Common myeloid progenitor, CD34-positive (primary cell): ENCODE data around the gene OPCML.

Experiments
- CTCF ChIA-PET: fragments of 350-600 bp; sonication (Branson Sonifier 250); formaldehyde crosslinking; loops from one replicate; lab custom pipeline; 2021; ENCODE audit warnings: antibody characterized with exemption; lab: Charles Lee
- POLR2A ChIA-PET: fragments of 350-600 bp; sonication (Branson Sonifier 250); formaldehyde crosslinking; loops from one replicate; lab custom pipeline; 2021; ENCODE audit warnings: antibody characterized with exemption; lab: Charles Lee
- DNase-seq, 3 donors: peaks; one replicate each; pipeline versions ENCODE4 v3.0.0 to v3.0.0-alpha.2; 2013
- H3K27ac ChIP-seq, 2 experiments: 1 replicate in 1 of 2; 2 replicates in 1 of 2; pipeline ENCODE4 v1.7.0; 2013; ENCODE audit warnings: inconsistent platforms in 2 of 2, low read length in 2 of 2, mild to moderate bottlenecking in 2 of 2, low read depth in 1 of 2, moderate library complexity in 1 of 2; ENCODE audit not compliant: severe bottlenecking in 2 of 2, insufficient read depth in 1 of 2, poor library complexity in 1 of 2
- H3K27me3 ChIP-seq, 5 experiments: replicated peaks in 2 of 5; 1 replicate in 3 of 5; 2 replicates in 2 of 5; pipeline versions ENCODE4 v1.6.1 to v1.7.0; 2013; ENCODE audit warnings: low read length in 4 of 5, mild to moderate bottlenecking in 2 of 5, moderate library complexity in 2 of 5, inconsistent platforms in 1 of 5; ENCODE audit not compliant: insufficient read depth in 5 of 5, control insufficient read depth in 4 of 5
- H3K36me3 ChIP-seq, 4 experiments: 1 replicate in 2 of 4; 2 replicates in 2 of 4; pipeline versions ENCODE4 v1.6.1 to v1.7.0; 2013; ENCODE audit warnings: low read length in 3 of 4, control low read depth in 1 of 4, mild to moderate bottlenecking in 1 of 4; ENCODE audit not compliant: control insufficient read depth in 4 of 4, insufficient read depth in 4 of 4
- H3K4me1 ChIP-seq, 4 experiments: 1 replicate in 3 of 4; 2 replicates in 1 of 4; pipeline versions ENCODE4 v1.6.1 to v1.7.1; 2013; ENCODE audit warnings: low read length in 3 of 4, mild to moderate bottlenecking in 3 of 4, control low read depth in 1 of 4, inconsistent platforms in 1 of 4, moderate library complexity in 1 of 4; ENCODE audit not compliant: control insufficient read depth in 4 of 4, insufficient read depth in 4 of 4; ENCODE audit errors: control extremely low read depth in 1 of 4
- H3K4me3 ChIP-seq, 7 experiments: 1 replicate in 4 of 7; 2 replicates in 3 of 7; pipeline versions ENCODE4 v1.5.1 to v1.7.0; 2013; ENCODE audit warnings: mild to moderate bottlenecking in 7 of 7, low read length in 6 of 7, moderate library complexity in 6 of 7, inconsistent platforms in 2 of 7, low read depth in 2 of 7, control low read depth in 1 of 7; ENCODE audit not compliant: insufficient read depth in 4 of 7, control insufficient read depth in 1 of 7; ENCODE audit errors: extremely low read depth in 1 of 7
- H3K9me3 ChIP-seq, 5 experiments: 1 replicate in 4 of 5; 2 replicates in 1 of 5; pipeline versions ENCODE4 v1.6.1 to v1.7.1; 2013; ENCODE audit warnings: low read length in 4 of 5, mild to moderate bottlenecking in 2 of 5, inconsistent platforms in 1 of 5, low read depth in 1 of 5, moderate library complexity in 1 of 5; ENCODE audit not compliant: control insufficient read depth in 4 of 5, insufficient read depth in 2 of 5; ENCODE audit errors: control extremely low read depth in 1 of 5
- WGBS: methylation state at CpG from one replicate; pipeline ENCODE4 v1.1.5; 2013; ENCODE audit not compliant: insufficient coverage; 5-methylcytosine and 5-hydroxymethylcytosine counted together

Gene OPCML

DNA sequence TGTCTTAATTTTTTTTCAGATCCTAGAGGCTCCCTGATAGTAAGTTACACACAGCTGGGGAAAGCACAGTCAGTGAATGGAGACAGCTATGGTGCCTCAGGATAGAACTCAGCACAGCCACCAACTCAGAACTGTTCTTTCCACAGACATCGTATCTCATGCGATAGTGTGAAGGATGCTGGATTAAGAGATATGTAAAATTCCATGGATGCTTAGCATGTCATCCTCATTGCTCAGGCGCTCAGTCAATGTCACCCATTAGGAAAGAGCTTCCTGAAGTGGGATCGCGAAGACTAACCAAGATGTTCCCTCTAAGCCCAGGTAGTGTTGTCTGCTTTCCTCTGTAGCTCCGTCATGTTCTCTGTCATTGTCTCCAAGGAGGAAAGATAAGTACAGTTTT, 1000.4 kb downstream of the OPCML start:
- H3K4me3 ChIP-seq, result no peak overlapping the region
- WGBS, result 91% methylated on average over 4 of the region's 6 CpGs
- peaks cover 0 to 2% (median 0%) of the 10 kb centered on the region in 5 experiments for H3K27me3 ChIP-seq
- ChIA-PET POLR2A (no interaction called here), CTCF (no interaction called here)
- DNase-seq, result no peak
- H3K9me3 ChIP-seq, result no peaks in the 10 kb centered on the region
- H3K36me3 ChIP-seq, result no peaks in the 10 kb centered on the region
- H3K27ac ChIP-seq, result no peak overlapping the region
- no peaks in the 10 kb centered on the region for H3K4me1 ChIP-seq

DNA sequence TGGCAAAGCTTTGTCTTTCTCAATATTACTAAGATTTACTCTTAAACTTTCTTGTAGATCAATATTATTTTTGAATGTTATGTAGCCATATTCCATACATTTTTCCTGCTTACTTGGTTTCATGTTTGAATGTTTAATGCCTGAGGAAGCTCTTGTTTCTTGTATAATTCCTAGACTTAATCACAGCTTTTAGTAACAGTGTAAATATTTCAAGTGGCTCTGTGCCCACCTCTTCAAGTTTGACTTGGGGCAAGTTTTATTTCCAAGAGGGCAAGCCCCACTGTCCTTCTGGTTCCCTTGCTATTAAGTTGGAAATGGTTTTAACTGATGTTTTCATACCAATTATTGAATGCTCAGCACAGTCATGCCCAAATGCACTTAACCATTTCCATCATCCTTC, 1004.1 kb downstream of the OPCML start:
- POLR2A ChIA-PET, result no interaction called here
- no peaks in the 10 kb centered on the region for H3K4me1 ChIP-seq
- no peak overlapping the region for H3K27ac ChIP-seq
- CTCF ChIA-PET, result no interaction called here
- H3K9me3 ChIP-seq, result no peaks in the 10 kb centered on the region
- no peak for DNase-seq
- peaks cover 0 to 2% (median 0%) of the 10 kb centered on the region in 5 experiments for H3K27me3 ChIP-seq
- H3K4me3 ChIP-seq, result no peak overlapping the region
- no peaks in the 10 kb centered on the region for H3K36me3 ChIP-seq

DNA sequence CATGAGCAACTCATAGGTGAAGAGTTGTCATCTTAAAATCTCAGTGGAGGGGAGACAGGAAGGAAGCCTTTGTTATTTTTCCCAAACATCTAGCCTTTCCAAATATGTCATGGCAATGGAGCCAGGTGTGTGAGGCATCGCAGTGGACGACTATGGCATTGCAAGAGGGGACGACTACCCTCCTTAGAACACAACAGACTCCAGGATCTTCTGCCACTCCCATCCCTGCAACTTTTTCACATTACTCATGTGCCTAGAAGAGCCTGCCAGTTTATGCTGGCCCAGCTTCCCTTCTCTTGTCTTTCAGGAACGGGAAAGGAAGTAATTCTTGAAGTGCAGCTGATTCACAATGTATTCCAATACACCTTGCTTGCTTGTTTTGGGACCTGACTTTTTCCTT, 1008.4 kb downstream of the OPCML start:
- Histone ChIP-seq H3K27me3 (no peaks in the 10 kb centered on the region), H3K36me3 (no peaks in the 10 kb centered on the region), H3K27ac (no peak overlapping the region), H3K4me1 (no peaks in the 10 kb centered on the region), H3K9me3 (no peaks in the 10 kb centered on the region), H3K4me3 (no peak overlapping the region)
- CTCF ChIA-PET, result no interaction called here
- WGBS, result 75% methylated on average over 4 of the region's 4 CpGs
- POLR2A ChIA-PET, result no interaction called here
- no peak for DNase-seq

DNA sequence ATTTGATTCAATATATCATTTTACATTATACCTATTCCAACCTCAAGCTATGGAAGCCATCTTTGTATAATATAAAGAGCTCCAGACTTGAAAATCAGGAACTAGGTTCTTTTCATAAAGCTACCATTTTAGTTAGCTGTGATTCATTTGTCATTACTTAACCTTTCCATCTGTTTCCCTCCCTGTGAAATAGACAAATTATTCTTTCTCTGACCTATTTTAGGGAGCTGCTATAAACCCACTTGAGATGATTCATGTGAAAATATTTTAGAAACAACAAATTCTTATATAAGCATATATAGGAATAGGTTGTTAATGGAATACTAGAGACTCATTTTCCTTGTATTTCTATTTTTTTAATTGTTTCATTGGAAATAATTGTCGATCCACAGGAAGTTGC, 1012.1 kb downstream of the OPCML start:
- no CpG with 5 or more reads among the region's 1 CpG for WGBS
- no peak for DNase-seq
- Histone ChIP-seq H3K27me3 (no peaks in the 10 kb centered on the region), H3K36me3 (no peaks in the 10 kb centered on the region), H3K27ac (no peak overlapping the region), H3K4me1 (no peaks in the 10 kb centered on the region), H3K4me3 (no peak overlapping the region), H3K9me3 (no peaks in the 10 kb centered on the region)
- CTCF ChIA-PET, result no interaction called here
- POLR2A ChIA-PET, result no interaction called here

DNA sequence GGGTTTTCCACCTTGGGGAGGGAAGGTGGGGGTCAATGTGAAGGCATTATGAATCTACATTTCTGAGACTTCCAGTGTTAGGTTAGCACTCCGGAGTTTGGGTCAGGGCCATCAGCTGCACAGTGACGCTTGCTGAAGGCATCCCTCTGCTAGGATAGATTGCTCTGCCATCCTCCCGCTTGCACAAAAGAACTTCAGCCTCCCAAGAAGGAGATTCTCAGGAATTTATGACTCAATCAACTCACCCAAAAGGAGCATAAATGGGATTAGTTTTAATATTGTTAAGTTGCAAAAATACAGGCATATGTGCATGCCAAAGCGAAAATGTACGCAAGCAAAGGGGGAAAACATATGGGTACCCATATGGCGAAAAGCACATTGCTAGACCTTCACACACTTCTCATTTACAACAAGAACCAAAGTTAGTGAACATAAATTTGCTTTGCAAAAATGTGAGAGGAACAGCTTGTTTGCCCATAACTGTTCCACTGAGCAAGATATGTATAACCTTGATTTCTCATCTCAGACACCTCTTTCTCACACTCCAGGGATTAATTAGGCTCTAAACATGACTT, 1013.0 kb downstream of the OPCML start:
- Histone ChIP-seq H3K27ac (no peak overlapping the region), H3K4me3 (no peak overlapping the region), H3K36me3 (no peaks in the 10 kb centered on the region), H3K9me3 (no peaks in the 10 kb centered on the region), H3K27me3 (no peaks in the 10 kb centered on the region), H3K4me1 (no peaks in the 10 kb centered on the region)
- 91% methylated on average over 6 of the region's 6 CpGs for WGBS
- ChIA-PET POLR2A (no interaction called here), CTCF (no interaction called here)
- DNase-seq, result no peak

DNA sequence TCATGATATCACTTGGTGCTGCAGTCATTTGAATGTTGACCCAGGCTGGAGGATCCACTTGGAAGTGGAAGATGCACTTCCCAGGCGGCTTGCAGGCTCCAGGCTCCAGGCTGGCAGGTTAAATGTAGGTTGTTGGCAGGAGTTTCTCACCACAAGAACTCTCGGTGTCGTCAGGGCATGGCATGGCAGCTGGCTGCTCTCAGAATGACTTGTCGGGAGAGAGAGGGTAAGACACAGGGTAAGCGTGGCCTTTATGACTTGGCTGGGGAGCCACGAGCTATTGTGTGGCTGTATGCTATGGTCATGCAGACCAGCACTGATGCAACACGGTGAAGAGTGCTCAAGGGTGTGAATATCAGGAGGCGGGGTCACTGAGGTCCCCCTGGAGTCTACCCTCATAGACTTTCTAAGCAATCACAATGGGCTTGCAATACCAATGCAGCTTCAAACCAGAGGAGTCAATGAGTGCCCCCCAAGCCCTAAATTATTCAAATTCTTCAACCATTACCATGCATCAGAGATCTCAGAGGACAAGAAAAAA, 1027.7 kb downstream of the OPCML start:
- POLR2A ChIA-PET, result no interaction called here
- no peaks in the 10 kb centered on the region for H3K27me3 ChIP-seq
- 76% methylated on average over 8 of the region's 8 CpGs for WGBS

DNA sequence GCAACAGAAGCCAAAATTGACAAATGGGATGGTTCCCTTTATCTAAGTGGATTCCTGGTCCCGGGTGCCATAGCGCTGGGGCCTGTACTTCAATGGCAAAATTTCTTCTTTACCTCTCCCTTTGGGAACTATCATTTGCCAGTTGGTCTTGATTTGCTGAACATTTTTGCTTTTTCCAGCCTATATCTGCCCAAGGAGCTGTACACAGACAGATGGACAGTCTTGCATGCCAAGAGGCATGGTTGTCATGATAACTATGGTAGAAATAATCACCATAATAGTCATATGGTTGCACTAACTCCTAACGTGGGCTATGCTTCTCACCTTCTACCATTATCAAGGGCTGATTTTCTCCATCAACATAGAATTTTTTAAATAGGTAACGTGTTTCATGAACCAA, 1030.9 kb downstream of the OPCML start:
- no peak for DNase-seq

More for the DNA sequence above, 1027.7 kb downstream of the OPCML start:
- Histone ChIP-seq H3K27ac (no peak overlapping the region), H3K9me3 (no peaks in the 10 kb centered on the region), H3K4me1 (no peaks in the 10 kb centered on the region), H3K36me3 (no peaks in the 10 kb centered on the region), H3K4me3 (no peak overlapping the region)
- no peak for DNase-seq
- CTCF ChIA-PET, result no interaction called here

More for the DNA sequence above, 1030.9 kb downstream of the OPCML start:
- Histone ChIP-seq H3K9me3 (no peaks in the 10 kb centered on the region), H3K27ac (no peak overlapping the region), H3K36me3 (no peaks in the 10 kb centered on the region), H3K4me1 (no peaks in the 10 kb centered on the region), H3K27me3 (no peaks in the 10 kb centered on the region), H3K4me3 (no peak overlapping the region)
- ChIA-PET POLR2A (no interaction called here), CTCF (no interaction called here)
- 100% methylated on average over 2 of the region's 4 CpGs for WGBS
